Hematopoietic multipotent progenitor cell treated with erythropoietin and hydrocortisone succinate and interleukin-3 and kit ligand, for 17 days (in vitro differentiated cells): ENCODE results near the gene MARCHF11.

Experiments used
- DNase-seq: peaks from one replicate; pipeline ENCODE4 v3.0.0-alpha.2; 2015; ENCODE audit warnings: low spot score

The MARCHF11 gene, protein sequence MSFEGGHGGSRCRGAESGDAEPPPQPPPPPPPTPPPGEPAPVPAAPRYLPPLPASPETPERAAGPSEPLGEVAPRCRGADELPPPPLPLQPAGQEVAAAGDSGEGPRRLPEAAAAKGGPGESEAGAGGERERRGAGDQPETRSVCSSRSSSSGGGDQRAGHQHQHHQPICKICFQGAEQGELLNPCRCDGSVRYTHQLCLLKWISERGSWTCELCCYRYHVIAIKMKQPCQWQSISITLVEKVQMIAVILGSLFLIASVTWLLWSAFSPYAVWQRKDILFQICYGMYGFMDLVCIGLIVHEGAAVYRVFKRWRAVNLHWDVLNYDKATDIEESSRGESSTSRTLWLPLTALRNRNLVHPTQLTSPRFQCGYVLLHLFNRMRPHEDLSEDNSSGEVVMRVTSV

DNA sequence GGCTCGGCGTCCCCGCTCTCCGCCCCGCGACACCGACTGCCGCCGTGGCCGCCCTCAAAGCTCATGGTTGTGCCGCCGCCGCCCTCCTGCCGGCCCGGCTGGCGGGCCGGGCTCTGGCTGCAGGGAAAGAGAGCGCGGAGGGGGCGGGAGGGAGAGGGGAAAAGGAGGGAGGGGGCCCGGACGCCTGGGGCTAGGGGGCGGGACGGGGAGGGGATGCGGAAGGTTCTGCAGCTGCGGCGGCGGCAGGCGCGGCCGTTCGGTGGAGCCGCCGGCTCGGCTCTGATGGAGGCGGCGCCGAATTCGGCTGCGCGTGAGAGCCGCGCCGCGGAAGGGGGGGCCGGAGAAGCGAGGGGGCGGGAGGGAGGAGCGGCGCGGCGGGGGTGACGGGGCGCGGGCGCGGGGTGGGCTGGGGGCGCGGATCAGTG is at the start of gene MARCHF11:
TSS of gene MARCHF11 (minus strand) at position 281 of the 425 bp plus-strand sequence. CDS start at position 65, 216 bp downstream.
- no peak for DNase-seq

DNA sequence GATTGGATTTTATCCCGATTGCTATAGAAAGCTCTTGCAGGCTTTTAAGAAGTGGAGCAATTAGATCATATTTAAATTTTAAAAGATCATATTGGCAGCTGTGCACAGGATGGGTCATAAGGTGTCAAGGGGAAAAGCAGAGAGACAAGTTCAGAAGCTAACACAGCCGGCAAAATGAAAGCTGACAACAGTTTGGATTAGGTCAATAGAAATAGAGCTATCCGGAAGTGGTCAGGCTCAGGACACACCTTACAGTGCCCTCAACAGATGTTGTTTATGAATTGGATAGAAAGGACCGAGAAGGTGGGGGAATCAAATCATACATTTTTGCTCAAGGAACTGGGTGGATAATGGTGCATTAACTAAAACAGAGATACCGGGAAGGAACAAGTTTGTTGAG is 46.3 kb upstream of the MARCHF11 start:
- no peak for DNase-seq

DNA sequence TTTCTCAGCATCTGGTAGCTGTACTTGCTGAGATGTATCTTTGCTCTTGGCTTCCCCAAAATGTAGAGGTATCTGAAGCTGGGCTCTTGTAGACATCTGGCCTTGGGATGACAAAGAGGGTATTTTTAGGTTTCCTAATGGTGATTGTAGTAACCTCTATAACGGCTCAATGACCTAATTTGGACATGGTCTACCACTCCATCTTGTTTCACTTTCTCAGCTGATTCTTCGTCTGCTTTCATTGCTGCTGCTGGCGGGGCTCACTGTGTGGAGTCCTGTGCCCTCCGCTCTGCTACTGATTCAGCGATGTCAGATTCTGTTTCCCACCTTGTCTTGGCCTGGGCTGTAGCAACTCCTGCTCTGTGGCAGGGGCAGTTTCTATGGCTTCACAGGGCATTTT is 12.7 kb upstream of the MARCHF11 start:
- DNase-seq: no peak

DNA sequence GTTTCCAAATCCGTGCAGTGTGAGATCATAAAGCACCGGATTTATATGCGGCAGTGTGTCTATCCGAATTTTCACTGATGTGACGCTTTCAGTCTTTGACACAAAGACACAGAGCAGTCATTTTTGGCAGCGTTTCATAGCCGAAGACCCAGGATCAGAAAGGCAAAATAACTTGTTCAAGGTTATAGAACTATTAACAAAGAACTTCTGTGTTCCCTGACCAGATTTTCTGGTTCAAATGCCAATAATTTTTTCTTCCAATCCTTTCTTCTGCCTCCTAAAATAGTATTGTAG is 1.1 kb upstream of the MARCHF11 start:
- DNase-seq: no peak

DNA sequence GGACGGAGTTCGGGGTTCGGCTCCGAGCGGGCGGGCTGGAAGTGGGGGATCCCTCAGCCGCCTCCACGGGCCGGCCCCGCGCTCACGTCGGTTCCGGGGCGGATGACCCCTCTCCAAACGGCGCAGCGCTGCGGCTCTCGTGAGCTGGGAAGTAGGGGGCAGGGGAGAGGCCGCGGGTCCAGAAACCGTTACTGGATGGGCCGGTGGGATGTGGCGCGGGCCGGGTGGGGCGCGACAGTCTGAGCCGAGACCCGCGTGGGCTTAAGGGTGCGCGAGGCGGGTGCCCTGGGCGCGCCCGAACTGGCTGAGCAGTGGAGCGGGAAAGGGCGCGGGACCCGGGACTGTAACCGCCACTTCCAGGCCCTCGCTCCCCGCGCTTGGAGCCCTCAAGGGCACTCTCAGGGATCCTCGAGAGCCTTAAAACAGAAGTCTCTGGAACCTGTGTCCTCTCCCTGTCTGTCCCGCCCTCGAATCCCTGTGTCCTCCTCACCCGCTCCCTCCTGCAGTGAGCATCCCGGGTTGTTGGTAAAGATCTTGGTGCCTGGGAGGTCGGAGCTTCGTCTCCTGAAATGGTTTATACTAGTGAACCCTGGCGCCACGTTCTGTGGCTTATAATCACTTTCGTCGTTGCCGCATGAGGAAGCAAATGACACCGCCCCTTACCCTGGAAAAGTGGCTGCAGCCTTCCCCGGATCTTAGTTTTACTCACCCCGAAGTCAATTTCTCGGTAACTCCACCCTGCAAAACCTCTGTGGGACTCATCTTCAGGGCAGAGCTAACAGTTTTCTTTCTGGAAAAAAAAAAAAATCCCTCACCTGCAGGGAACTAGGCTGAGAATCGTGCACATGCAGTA is 571 bp upstream of the MARCHF11 start:
- DNase-seq: no peak

DNA sequence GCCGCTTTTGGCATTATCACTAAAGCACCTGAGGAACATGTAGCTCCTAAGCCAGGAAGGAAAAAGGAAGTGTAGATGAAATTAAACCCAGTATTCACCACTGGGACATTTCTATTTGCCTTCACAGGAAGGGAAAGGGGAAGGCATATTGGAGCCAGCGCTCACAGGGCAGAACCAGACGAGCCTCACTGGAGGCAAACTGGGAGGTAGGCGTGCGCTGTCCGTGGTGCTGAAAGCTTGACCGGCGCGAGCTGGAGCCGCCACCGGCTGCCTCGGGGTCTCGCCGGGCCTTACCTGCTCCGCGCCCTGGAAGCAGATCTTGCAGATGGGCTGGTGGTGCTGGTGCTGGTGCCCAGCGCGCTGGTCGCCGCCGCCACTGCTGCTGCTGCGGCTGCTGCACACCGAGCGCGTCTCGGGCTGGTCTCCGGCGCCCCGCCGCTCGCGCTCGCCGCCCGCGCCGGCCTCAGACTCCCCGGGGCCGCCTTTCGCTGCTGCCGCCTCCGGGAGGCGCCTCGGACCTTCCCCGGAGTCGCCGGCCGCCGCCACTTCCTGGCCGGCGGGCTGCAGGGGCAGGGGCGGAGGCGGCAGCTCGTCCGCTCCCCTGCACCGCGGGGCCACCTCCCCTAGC is 732 bp downstream of the MARCHF11 start:
- no peak for DNase-seq

DNA sequence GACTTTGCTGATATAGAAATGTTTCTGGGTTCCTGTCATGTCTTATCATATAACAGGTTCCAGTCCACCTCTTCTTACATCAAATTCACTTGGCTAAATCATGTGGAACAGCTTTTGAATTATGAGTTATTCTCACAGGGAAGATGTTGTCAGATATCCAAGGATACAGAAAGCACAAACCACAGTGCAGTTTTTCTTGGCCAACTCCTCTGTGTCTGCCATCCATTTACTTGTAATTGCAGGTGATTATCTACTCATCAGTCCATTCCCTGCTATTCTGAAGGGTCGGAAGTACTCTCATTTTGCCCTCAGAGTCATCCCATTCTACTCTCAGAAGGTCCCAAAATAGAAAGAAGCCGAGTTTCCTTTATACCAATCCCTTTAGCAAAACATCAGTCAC is 10.0 kb downstream of the MARCHF11 start:
- DNase-seq: no peak

DNA sequence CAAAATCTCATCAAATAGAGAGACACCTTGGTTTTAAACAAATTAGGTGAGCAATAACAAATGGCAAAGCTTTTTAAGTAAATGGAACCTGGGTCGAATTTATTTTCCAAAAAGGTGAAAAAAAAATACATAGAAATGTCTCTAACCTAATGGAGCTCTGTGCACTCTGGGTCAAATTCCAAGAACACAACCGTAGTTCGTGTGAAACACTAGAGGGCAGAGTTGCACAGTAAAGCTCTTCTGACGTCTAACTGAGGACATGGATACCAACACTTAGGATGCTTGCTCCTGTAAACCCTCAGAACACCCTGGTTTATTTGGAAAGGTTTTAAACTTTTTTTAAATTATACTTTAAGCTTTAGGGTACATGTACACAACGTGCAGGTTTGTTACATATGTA is 18.9 kb downstream of the MARCHF11 start:
- peak; percentile 8 for DNase-seq

DNA sequence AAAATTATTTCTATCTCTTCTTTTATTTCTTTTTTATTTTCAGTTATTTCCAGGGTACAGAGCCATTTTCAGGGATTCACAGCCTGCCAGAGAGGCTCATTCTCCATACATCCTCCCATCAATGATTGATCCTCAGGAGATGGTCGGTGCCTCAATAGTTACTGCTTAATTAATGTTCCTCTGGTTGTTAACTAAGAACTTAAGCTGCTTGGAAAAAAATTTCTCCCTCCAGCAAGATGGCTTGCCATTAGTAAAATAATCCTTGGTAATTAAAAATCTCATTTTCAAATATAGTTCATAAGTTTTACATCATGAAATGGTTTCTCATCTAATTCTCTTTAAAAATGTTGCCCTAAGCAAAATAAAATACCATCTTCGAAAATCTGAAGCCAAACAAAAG is 20.0 kb downstream of the MARCHF11 start:
- no peak for DNase-seq

DNA sequence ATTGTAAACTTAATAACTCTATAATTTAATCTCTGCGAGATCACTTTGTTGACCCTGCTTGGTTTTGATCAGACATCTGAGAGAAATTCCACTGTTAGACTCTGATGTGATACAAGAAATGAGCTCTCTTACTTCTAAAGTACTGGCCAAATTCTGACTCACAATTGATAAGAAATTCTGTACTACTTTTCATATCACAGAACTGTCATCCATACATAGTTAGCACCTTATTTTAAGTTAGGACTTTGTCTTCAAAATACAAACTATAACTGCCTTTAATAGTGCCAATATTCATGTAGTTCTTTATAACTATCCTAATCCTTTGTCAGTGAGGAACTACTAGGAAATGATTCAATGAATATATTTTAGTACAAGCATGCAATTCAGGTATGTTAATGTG is 23.4 kb downstream of the MARCHF11 start:
- DNase-seq: no peak

DNA sequence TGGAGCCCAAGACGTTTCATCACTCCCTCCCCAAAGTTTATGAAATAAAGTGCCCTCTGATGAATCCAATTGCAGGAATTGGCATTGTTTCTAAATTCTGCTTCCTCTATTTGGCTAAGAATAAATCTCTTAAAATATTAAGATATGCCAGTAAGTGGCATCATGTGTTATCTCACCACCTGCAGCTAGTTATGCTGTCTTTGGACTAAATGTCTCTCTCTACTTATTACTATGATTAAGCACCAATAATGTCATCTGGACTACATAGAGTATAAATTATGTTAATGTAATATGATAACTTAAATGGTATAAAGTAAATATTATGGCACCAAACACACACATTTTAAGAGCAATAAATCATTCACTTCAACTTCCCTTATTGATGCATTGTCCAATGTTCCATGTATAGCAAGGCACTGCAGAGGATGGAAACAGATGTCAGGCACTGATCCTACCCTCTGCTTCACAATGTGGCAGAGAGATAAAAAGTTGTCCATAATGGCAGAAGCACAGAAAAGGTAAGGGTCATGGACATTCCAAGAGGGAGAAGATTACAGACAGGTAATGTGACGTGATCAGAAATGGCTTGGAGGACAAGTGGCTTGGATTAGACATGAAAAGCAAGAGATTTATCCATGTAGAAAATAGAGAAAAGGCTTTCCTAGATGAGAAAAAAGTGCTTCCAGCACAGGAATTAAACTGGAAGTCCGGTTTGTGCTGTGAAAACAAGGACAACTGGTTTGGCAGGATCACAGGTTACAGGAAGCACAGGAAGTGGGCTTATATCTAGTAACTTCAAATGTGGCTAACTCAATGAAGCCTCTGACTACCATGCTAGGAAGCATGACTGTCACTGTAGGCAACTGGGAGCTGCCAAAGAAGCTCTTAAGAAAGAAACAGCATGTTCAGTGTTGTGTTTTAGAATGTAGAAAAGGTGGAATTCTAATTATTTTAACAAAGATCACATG is 26.7 kb downstream of the MARCHF11 start:
- no peak for DNase-seq

DNA sequence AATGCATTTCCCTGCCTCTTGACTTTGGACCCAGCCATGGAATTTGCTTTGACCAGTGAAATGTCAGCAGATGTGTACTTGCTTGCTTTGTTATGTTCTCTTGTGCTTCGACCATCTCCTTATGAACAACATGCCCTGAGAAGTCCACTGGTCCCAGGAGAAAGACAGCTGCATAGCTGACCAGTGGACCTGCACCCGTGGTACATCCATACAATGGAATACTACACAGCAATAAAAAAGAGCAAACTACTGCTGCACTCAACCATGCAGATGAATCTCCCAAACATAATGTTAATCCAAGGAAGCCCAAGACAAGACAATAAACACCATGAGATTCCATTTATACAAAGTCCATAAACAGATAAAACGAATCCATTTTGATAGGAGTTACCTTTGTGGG is 30.0 kb downstream of the MARCHF11 start:
- DNase-seq: no peak

DNA sequence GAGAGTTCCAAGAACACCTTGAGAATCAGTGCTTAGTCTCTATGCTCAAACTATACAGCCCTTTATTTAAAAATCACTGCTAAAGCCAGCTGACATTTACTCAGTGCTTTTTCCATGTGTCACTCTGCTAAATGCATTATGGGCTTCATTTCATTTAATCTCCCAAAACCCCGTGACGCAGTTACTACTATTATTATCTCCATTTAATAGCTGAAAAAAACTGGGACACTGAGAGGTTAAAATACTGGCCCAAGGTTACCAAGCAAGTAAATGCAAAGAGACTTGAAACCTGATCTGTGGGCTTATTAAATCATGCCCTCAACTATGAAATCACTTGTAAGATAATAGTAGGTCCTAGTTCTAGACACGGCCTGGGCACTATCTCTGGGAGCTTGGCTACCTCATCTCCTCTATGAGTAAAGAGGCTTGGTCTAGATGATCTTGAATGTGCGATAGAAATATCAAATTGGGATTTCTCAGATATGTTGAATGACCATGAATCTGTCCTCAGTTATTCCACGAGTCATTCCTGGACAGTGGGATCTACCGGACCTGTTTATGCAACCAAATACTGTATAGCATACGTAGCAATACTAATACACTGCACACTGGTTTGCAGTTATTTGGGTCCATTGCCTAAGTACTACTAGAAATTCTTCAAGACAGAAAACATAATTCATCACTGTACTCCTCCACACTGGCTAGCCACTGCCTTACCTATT is 32.3 kb downstream of the MARCHF11 start:
- no peak for DNase-seq

DNA sequence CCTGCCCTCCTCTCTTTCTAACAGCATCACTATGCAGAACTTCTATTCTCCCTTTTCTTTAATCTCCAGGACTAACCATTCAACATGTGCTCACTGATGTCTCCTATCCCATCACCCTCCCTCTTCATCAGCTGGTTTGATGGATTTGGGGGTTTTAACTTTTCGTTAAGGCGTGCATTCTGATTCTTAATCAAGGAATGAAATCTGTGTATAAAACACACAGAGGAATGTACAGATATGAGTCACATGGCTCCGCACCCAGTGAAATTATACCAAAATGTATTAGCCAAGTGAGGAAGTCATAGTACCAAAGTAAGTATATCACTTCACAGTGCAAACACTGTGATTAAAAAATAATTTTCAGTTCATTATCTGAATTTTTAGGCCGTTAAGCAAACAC is 35.2 kb downstream of the MARCHF11 start:
- no peak for DNase-seq

DNA sequence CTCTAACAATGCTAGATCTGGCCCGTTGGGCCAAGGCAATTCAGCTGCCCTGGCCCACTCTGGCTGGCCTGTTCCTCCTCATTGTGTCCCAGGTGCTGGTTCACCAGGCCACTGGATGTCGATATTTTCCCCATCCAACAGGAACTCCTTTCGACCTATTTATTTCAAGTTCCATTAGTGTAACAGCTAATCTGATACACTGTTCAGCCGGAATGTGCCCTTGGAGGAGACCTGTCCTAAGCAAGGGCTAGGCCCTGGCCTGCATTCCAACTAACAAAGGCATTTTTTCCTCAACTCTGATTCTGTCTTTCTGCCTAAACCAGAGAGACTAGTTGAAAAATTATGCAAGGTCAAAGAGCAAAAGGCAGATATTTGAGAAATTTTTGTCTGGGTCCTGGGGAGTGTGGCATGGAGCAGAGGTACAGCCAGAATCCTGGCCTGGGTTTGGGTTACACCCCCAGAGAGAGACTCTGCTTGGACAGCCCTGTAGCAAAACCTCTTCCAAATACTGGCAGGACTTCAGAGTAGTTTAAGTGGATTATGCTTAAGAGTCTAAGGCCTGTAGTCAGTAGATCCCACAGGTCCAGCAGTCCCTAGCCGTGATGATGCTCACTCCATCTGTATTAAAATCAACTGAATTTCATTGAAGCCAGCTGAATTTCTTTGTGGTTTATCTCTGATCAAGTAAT is 36.1 kb downstream of the MARCHF11 start:
- DNase-seq: no peak

DNA sequence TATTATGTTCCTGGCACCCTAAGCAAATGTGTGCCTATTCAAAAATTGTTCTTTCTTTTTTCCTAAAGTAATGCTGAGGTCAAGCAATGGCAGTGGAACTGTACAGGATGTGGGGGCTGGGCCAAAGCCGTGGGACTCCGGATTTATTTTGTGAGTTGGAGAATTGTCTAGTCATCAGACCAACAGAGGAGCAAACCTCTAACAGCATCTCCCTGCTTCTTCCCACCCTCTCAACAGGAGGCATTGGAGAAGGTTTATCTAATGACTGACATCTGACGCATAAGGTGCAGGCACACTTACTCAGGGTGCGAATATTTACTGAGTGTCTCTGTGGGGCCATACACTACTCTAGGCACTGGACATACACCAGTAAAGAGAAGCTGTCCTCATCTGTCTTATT is 38.6 kb downstream of the MARCHF11 start:
- DNase-seq: no peak

DNA sequence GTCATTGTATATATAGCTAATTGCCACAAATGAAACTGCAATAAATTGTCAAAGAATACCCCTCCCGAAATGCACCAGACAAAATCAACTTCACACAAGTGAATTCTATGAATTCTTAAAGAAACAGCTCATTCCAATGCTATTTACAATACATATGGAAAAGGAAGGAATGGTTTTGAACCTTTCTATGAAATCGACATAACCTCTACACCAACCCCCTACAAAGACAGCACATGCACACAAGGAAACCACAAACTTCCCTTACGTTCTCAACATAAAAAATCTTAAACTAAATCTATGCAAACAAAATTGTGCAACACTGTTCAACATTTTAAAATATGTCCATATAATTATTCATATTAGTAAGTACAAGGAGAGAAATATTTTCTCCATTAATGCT is 39.2 kb downstream of the MARCHF11 start:
- no peak for DNase-seq

DNA sequence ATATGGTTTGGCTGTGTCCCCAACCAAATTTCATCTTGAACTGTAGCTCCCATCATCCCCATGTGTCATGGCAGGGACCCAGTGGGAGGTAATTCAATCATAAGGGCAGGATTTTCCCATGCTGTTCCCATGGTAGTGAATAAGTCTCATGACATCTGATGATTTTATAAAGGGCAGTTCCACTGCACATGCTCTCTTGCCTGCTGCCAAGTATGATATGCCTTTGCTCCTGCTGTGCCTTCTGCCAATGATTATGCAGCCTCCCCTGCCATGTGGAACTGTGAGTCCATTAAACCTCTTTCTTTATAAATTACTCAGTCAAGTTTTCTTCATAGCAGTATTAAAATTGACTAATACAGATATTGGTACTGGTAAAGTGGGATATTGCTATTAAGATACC is 42.4 kb downstream of the MARCHF11 start:
- no peak for DNase-seq

DNA sequence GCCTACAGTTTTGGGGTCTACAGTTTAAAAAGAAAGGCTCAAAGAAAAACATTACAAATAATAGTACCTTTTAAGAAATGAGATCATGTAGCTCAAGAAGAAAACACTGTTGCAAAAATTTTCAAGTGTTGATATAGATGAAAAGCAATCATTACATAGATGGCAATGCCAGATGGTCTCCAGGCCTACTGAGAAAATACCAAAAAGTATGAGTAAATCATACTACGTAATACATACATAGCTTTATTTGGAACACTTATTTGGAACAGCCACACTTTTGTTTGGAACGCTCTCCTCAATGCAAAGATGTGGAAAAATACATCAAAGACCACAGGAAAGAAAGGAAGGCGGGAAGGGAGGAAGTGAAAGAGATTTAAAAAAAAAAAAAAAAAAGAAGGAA is 44.1 kb downstream of the MARCHF11 start:
- no peak for DNase-seq

DNA sequence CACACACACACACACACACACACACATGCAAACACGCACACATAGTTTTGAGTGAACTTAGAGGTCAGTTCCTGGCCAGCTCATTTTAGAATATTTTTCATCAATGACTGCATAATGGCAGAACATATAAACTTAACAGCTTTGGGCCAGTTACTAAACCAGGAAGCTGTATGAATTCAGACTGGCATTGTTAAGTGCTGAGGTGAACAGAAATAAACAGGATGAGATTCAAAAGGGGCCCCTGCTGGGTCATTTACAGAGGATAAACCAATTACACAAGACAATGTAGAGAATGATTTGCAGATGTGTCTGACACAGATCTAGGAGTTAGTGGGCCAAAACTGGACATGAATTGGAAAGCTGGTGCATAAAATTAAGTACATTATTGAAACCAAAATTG is 44.6 kb downstream of the MARCHF11 start:
- DNase-seq: no peak

DNA sequence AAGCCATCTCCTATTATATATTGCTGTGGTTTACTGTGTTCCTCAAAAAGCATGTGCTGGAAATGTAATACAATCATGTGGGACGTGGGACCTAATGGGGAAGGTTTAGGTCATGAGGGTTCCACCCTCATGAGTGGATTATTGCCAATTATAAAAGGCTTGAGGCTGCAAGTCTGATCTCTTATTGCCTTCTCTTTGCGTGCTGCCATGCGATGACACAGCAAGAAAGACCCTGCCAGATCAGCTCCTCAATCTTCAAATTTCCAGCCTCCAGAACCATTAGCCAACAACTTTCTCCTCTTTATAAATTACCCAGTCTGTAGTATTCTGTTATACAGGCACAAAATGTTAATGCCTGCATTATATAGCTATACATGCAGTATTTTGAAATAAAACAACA is 45.4 kb downstream of the MARCHF11 start:
- DNase-seq: no peak
